AG08395 (cell line): Measurements from ENCODE around the gene DENND1A.
"Not testable (repeated sequence)": the region's sequence is repeated elsewhere in the genome, so short reads cannot be mapped to it uniquely, and the experiment has no call there.

Experiments
- DNase-seq: peaks from one replicate; pipeline ENCODE4 v3.0.0; 2012; ENCODE audit warnings: mixed read lengths, low spot score

DENND1A gene

GRCh38 chr9:123410281-123410910, 519.5 kb downstream of the DENND1A start:
- DNase-seq: no peak

GRCh38 chr9:123408313-123409262, 521.3 kb downstream of the DENND1A start:
- DNase-seq: no peak

GRCh38 chr9:123407217-123407851, 522.6 kb downstream of the DENND1A start:
- DNase-seq: no peak

GRCh38 chr9:123406691-123407216, 523.2 kb downstream of the DENND1A start:
- DNase-seq: no peak

GRCh38 chr9:123406016-123406415, 523.9 kb downstream of the DENND1A start:
- DNase-seq: no peak

- DNase-seq: no peak
Measured at GRCh38 chr9:123402981-123403509, 526.9 kb downstream of the DENND1A start.

- peak; percentile 87 for DNase-seq
Measured at GRCh38 chr9:123401879-123402513, 527.9 kb downstream of the DENND1A start.

- DNase-seq: peak; percentile 57
Measured at GRCh38 chr9:123400926-123401503, 528.9 kb downstream of the DENND1A start.

GRCh38 chr9:123399803-123400378, 530.0 kb downstream of the DENND1A start:
- peak; percentile 21 for DNase-seq

- DNase-seq: not testable (repeated sequence)
Measured at GRCh38 chr9:123398938-123399337, 531.0 kb downstream of the DENND1A start.

- DNase-seq: no peak
Measured at GRCh38 chr9:123397975-123398374, 532.0 kb downstream of the DENND1A start.

- DNase-seq: no peak
Measured at GRCh38 chr9:123395689-123396511, 534.0 kb downstream of the DENND1A start.

- no peak for DNase-seq
Measured at GRCh38 chr9:123395276-123395688, 534.6 kb downstream of the DENND1A start.

- DNase-seq: no peak
Measured at GRCh38 chr9:123394291-123395235, 535.4 kb downstream of the DENND1A start.

- DNase-seq: no peak
Measured at GRCh38 chr9:123392802-123393201, 537.1 kb downstream of the DENND1A start.

GRCh38 chr9:123391946-123392345, 538.0 kb downstream of the DENND1A start:
- no peak for DNase-seq

GRCh38 chr9:123391233-123391632, 538.7 kb downstream of the DENND1A start:
- DNase-seq: no peak

- no peak for DNase-seq
Measured at GRCh38 chr9:123390337-123391135, 539.4 kb downstream of the DENND1A start.
